CD14-positive monocyte (primary cell): Measurements from ENCODE around the gene KAT6B. TPM values are rescaled to one million over a fixed set of nuclear protein-coding genes. Genes with fewer than 3 reads are reported as not detected.
A peak's percentile ranks its signal among the peaks of the same experiment; 100 is the strongest.

Source experiments
- DNase-seq, 3 donors: peaks; one replicate each; pipeline ENCODE4 v3.0.0-alpha.2; 2011 to 2022
- H2AFZ ChIP-seq: 2 replicates; pipeline ENCODE4 v1.6.0; 2012; ENCODE audit warnings: mild to moderate bottlenecking, low read depth, low read length, inconsistent platforms; ENCODE audit not compliant: insufficient read depth, poor library complexity, severe bottlenecking
- H3K27ac ChIP-seq, 2 donors: 1 replicate in 1 of 2; 2 replicates in 1 of 2; pipeline ENCODE4 v1.5.1; 2012 to 2013; ENCODE audit warnings: low read length in 2 of 2, control low read depth in 1 of 2, inconsistent platforms in 1 of 2, low read depth in 1 of 2, mild to moderate bottlenecking in 1 of 2
- H3K27me3 ChIP-seq, 2 donors: one replicate each; pipeline versions ENCODE4 v1.6.0 to v1.6.1; 2011 to 2013; ENCODE audit warnings: low read length in 2 of 2; ENCODE audit not compliant: control insufficient read depth in 2 of 2, insufficient read depth in 2 of 2
- H3K36me3 ChIP-seq, 2 donors: replicated peaks in 1 of 2; 1 replicate in 1 of 2; 2 replicates in 1 of 2; pipeline versions ENCODE4 v1.5.1 to v1.6.1; 2012 to 2013; ENCODE audit warnings: low read length in 2 of 2, control low read depth in 1 of 2, inconsistent platforms in 1 of 2, mild to moderate bottlenecking in 1 of 2; ENCODE audit not compliant: insufficient read depth in 2 of 2, control insufficient read depth in 1 of 2
- H3K4me1 ChIP-seq, 2 donors: 1 replicate in 1 of 2; 2 replicates in 1 of 2; pipeline versions ENCODE4 v1.5.1 to v1.6.1; 2012 to 2013; ENCODE audit warnings: low read length in 2 of 2, control low read depth in 1 of 2, inconsistent platforms in 1 of 2, mild to moderate bottlenecking in 1 of 2, moderate library complexity in 1 of 2; ENCODE audit not compliant: insufficient read depth in 2 of 2, control insufficient read depth in 1 of 2
- H3K4me2 ChIP-seq: replicated peaks from 2 replicates; pipeline ENCODE3; 2012; ENCODE audit warnings: low read length, moderate library complexity, mild to moderate bottlenecking; ENCODE audit not compliant: poor library complexity, severe bottlenecking; ENCODE audit errors: extremely low read depth
- H3K4me3 ChIP-seq, 3 experiments: fragments of 200-600 bp in 1 of 3; sonication (generic) in 1 of 3; replicated peaks in 1 of 3; 1 replicate in 2 of 3; 2 replicates in 1 of 3; pipeline ENCODE4 v1.5.1; 2011 to 2013; ENCODE audit warnings: low read length in 3 of 3, mild to moderate bottlenecking in 3 of 3, control low read depth in 2 of 3, low read depth in 2 of 3, inconsistent platforms in 1 of 3, moderate library complexity in 1 of 3
- H3K79me2 ChIP-seq: 2 replicates; pipeline ENCODE4 v1.6.0; 2012; ENCODE audit warnings: mild to moderate bottlenecking, control low read depth, inconsistent platforms, low read length, moderate library complexity; ENCODE audit not compliant: insufficient read depth
- H3K9ac ChIP-seq: 2 replicates; pipeline ENCODE4 v1.6.0; 2017; ENCODE audit warnings: low read length, mild to moderate bottlenecking; ENCODE audit not compliant: insufficient read depth, poor library complexity, severe bottlenecking
- H3K9me3 ChIP-seq, 2 donors: replicated peaks in 1 of 2; 1 replicate in 1 of 2; 2 replicates in 1 of 2; pipeline versions ENCODE4 v1.5.1 to v1.6.1; 2012 to 2013; ENCODE audit warnings: low read length in 2 of 2, control low read depth in 1 of 2; ENCODE audit not compliant: control insufficient read depth in 1 of 2, insufficient read depth in 1 of 2
- H4K20me1 ChIP-seq: 2 replicates; pipeline ENCODE4 v1.6.0; 2012; ENCODE audit warnings: mild to moderate bottlenecking, low read length, control low read depth, moderate library complexity; ENCODE audit not compliant: insufficient read depth
- H3K27ac Mint-ChIP-seq, 7 donors: one replicate each; pipeline ENCODE4 v1.8.0; 2020; ENCODE audit warnings: mild to moderate bottlenecking in 7 of 7, mixed read lengths in 7 of 7, moderate library complexity in 6 of 7, inconsistent platforms in 2 of 7
- H3K27me3 Mint-ChIP-seq, 3 donors: one replicate each; pipeline ENCODE4 v1.8.0; 2021 to 2022; ENCODE audit warnings: low read depth in 3 of 3, mild to moderate bottlenecking in 3 of 3, mixed read lengths in 3 of 3, moderate library complexity in 3 of 3, inconsistent platforms in 1 of 3
- H3K36me3 Mint-ChIP-seq, 2 donors: one replicate each; pipeline ENCODE4 v1.8.0; 2020; ENCODE audit warnings: mixed read lengths in 2 of 2, inconsistent platforms in 1 of 2, mild to moderate bottlenecking in 1 of 2
- H3K4me1 Mint-ChIP-seq: one replicate; pipeline ENCODE4 v1.8.0; 2020; ENCODE audit warnings: mild to moderate bottlenecking, mixed read lengths
- H3K4me3 Mint-ChIP-seq, 2 donors: one replicate each; pipeline ENCODE4 v1.8.0; 2020; ENCODE audit warnings: mild to moderate bottlenecking in 2 of 2, mixed read lengths in 2 of 2, moderate library complexity in 1 of 2
- H3K9me3 Mint-ChIP-seq, 7 donors: one replicate each; pipeline ENCODE4 v1.8.0; 2020 to 2022; ENCODE audit warnings: mixed read lengths in 7 of 7, mild to moderate bottlenecking in 6 of 7, moderate library complexity in 6 of 7, inconsistent platforms in 2 of 7
- WGBS: methylation state at CpG from one replicate; pipeline ENCODE4 v1.1.5; 2013; ENCODE audit warnings: missing lambda C conversion rate; ENCODE audit not compliant: insufficient coverage; 5-methylcytosine and 5-hydroxymethylcytosine counted together
- intact Hi-C, 2 donors: fragments of 100-400 bp; cut with micrococcal nuclease; formaldehyde crosslinking; loops; one replicate each; pipeline versions ENCODE4 v1.15.0 to v1.15.1; 2023
- polyA plus RNA-seq, 3 donors: library from polyadenylated mRNA; depleted of rRNA in 1 of 3; unstranded in 2 of 3; stranded (reverse) in 1 of 3; fragments of 300-500 nt in 2 of 3; fragments of >200 nt in 1 of 3; fragmentation: Illumina TruSeq in 2 of 3; gene quantifications; 1 replicate in 2 of 3; 2 replicates in 1 of 3; pipeline ENCODE4 v1.2.3, GENCODE V29; 2012 to 2021
- TF ChIP-seq, protein P1 (sequence below): fragments of 200-600 bp; IDR thresholded peaks from one replicate; pipeline ENCODE4 v1.8.0; 2022; ENCODE audit warnings: antibody characterized with exemption, mild to moderate bottlenecking

Gene KAT6B
- polyA plus RNA-seq, 3 donors: 3.3 to 6.4 (median 6.2) TPM

GRCh38 chr10:75034714-75035258 is 208.4 kb downstream of the KAT6B start:
- intact Hi-C loops: no loop called here
- no peaks in the 10 kb centered on the region for H3K9me3 Mint-ChIP-seq
- TF ChIP-seq, protein P1, sequence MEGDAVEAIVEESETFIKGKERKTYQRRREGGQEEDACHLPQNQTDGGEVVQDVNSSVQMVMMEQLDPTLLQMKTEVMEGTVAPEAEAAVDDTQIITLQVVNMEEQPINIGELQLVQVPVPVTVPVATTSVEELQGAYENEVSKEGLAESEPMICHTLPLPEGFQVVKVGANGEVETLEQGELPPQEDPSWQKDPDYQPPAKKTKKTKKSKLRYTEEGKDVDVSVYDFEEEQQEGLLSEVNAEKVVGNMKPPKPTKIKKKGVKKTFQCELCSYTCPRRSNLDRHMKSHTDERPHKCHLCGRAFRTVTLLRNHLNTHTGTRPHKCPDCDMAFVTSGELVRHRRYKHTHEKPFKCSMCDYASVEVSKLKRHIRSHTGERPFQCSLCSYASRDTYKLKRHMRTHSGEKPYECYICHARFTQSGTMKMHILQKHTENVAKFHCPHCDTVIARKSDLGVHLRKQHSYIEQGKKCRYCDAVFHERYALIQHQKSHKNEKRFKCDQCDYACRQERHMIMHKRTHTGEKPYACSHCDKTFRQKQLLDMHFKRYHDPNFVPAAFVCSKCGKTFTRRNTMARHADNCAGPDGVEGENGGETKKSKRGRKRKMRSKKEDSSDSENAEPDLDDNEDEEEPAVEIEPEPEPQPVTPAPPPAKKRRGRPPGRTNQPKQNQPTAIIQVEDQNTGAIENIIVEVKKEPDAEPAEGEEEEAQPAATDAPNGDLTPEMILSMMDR: no peak
- Histone ChIP-seq H3K27ac (no peak overlapping the region), H3K79me2 (no peaks in the 10 kb centered on the region), H3K27me3 (no peaks in the 10 kb centered on the region), H3K4me3 (no peak overlapping the region), H3K36me3 (peaks cover 11 to 16% of the 10 kb centered on the region in 2 donors), H4K20me1 (no peaks in the 10 kb centered on the region), H3K9me3 (no peaks in the 10 kb centered on the region), H3K4me2 (no peak overlapping the region), H2AFZ (no peak overlapping the region), H3K9ac (no peak overlapping the region), H3K4me1 (no peaks in the 10 kb centered on the region)
- peak overlapping the region in 1 of 7 donors; percentile 15 for H3K27ac Mint-ChIP-seq
- no peak overlapping the region for H3K4me3 Mint-ChIP-seq
- DNase-seq: no peak
- H3K36me3 Mint-ChIP-seq: peaks cover 12 to 14% of the 10 kb centered on the region in 2 donors
- peaks cover 0 to 3% (median 1%) of the 10 kb centered on the region in 3 donors for H3K27me3 Mint-ChIP-seq
- 95% methylated on average over 13 of the region's 14 CpGs for WGBS
- peaks cover 9% of the 10 kb centered on the region for H3K4me1 Mint-ChIP-seq

DNA sequence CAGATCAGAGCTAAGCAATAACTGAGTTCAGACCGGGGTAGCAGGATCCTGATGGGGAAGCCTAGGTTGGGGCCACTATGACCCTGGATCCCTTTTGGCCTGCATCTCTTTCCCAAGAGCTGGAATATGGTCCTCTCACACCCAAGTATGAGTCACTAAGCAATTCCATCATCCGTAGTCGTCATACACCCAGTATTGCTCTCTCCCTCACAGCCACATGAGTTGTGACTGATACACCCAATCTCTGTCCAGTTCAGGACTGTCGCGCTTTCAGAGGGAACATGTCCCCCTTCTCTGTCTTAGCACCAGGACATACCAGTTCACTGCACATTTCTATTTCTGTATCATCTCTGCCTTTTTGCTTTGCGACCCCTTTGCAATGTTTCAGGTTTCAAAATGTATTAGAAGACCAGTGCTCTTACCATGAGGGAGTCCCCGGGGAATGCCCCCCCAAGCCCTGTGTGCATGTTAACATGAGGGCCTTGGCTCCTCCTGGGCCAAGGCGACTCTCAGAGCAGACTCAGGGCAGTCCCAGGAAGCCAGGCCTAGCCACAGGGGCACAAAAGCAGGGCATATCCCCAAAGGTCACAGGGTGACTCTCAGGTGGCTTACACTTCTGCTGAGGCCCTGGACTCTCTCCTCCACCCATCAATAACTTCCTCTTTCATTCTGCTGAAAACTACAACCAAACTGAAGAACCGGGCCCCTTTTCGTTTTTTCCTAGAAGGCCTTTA is 209.7 kb downstream of the KAT6B start:
- Mint-ChIP-seq H3K4me3 (no peak overlapping the region), H3K36me3 (peaks cover 0 to 2% of the 10 kb centered on the region in 2 donors), H3K27me3 (peaks cover 0 to 3% (median 1%) of the 10 kb centered on the region in 3 donors), H3K4me1 (peaks cover 9% of the 10 kb centered on the region), H3K27ac (peak overlapping the region in 1 of 7 donors; percentile 20), H3K9me3 (no peaks in the 10 kb centered on the region)
- no peak overlapping the region for H2AFZ ChIP-seq
- H3K9ac ChIP-seq: no peak overlapping the region
- H3K4me1 ChIP-seq: no peaks in the 10 kb centered on the region
- no peak overlapping the region for H3K4me2 ChIP-seq
- no peaks in the 10 kb centered on the region for H3K79me2 ChIP-seq
- WGBS: 85% methylated on average over 10 of the region's 10 CpGs
- intact Hi-C loops: no loop called here
- H3K36me3 ChIP-seq: peaks cover 0 to 2% of the 10 kb centered on the region in 2 donors
- TF ChIP-seq, protein P1: no peak
- no peak overlapping the region for H3K4me3 ChIP-seq
- H3K27me3 ChIP-seq: no peaks in the 10 kb centered on the region
- H3K9me3 ChIP-seq: no peaks in the 10 kb centered on the region
- no peak overlapping the region for H3K27ac ChIP-seq
- H4K20me1 ChIP-seq: no peaks in the 10 kb centered on the region
- DNase-seq: no peak
